Stimulated activated CD4-positive, alpha-beta T cell treated with anti-CD3 and anti-CD28 coated beads, Interleukin-2, amount 100 ng/mL, for 4 hours (primary cell): ENCODE measurements around the gene SFT2D1.

Experiments used
- DNase-seq: peaks from one replicate; pipeline ENCODE4 v3.0.0-alpha.2; 2020; ENCODE audit warnings: low read depth

The SFT2D1 gene

DNA sequence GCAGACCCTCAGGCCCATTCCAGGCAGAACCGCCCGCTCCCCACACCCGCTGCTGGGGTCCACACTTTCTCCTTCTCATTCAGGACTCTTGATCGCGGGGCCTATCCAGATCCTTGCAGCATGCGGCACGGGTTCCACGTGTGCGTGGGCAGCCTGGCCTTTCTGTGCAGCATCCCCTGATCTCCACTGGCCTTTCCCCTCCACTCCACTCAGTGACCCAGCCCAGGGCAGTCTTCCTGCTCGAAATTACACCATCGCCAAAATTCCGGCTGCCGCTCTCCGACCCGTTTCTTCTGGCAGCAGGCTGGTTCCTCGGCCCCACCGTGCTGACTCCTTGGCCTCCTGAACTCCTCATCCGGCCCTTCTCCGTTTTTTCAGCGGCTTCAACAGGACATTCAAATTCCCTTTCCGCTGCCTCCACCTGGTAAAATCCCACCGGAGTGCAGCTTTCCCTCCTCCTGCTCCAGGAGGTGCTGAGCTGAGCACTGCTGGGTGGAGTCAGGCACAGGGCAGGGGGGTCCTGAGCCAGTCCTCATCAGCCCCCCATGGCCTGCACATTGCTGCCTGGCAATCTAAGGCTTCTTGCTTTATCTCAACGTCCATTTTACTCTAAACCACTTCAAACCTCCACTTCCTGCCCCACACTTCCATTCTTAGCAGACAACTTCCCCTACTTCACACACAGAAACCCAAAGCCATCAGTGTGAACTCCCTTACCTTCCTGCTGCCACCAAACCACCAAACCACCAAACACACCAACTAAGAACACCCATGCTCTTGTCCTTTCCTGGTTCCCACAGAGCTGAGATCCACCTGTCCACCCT is 9.0 kb downstream of the SFT2D1 start:
- no peak for DNase-seq

DNA sequence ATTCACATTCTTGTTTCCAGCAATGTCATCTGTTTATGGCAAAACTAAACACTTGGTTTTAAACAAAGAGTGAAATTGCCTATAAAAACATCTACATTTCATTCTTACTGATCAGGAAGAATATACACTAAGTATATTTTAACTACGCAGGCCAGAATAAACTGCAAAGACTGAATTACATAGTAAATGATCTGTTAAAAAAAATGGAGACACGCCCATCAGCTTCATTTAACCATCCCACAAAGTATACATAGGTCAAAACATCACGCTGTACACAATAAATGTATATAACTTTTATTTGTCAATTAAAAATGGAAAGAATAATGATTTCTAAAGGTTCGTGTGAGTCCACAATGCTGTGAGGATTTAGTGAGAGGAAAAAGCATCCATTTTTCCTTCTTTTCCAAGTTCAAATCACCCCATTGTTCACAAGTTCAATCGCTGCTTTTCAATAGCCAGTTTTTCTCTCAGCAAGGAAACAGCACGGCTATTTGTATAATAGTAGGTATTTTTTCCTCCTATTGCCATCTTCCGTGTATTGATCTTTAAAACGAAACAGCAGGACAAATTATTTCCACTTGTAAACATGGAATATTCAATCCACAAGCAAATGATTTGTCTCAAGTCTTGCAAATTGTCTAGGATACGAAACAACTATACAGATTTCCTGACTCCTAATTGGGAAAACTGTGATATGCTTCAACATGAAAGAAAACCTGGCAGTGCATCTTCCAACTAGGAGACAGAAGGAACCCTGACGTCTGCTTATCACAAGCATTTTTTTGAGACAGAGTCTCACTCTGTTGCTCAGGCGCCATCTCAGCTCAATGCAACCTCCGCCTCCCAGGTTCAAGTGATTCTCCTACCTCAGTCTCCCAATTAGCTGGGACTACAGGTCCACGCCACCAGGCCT is 10.6 kb downstream of the SFT2D1 start:
- no peak for DNase-seq

DNA sequence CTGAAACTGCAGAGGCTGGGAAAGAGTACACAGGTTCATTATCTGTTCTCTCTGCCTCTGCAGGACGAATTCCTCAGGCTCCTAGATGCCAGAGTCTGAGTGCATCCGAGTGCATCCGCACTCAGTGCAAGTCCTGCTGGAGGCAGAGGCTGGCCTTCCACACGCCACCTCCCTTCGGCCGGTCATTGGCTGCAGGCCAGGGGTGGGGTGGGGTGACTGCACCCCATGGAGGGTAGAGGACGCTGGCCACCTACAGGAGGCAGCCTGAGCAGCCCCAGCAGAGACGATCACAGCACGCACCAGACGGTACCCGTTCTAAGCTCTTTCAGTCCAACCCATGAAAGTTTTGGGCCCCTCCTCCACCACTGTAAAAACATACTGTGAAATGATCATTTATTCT is 11.7 kb downstream of the SFT2D1 start:
- no peak for DNase-seq

DNA sequence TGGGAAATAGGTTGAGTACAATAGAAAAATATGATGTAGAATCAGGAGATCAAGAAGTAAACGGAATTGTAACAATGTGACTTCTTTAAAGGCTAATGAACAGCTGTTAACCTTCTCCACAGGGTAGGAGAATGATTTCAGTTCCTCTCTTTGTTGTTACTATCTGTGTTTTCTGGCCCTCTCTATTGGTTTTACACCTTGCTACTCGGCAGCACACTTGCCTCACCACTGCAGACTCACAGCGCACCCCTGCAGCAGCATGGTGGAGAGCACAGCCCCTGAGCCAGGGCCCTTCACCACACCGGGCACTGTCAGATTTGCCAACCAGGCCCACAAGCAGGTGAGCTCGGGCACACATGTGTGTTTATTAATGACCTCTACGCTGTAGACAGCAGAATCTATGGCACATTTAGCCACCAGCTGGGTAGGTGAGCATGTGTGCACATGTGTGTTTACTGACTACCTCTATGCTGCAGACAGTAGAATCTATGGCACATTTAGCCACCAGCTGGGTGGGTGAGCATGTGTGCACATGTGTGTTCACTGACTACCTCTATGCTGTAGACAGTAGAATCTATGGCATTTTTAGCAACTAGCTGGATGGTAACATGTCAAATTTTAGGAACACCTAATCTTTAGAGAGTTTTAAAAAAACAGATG is 16.8 kb downstream of the SFT2D1 start:
- DNase-seq, result no peak

DNA sequence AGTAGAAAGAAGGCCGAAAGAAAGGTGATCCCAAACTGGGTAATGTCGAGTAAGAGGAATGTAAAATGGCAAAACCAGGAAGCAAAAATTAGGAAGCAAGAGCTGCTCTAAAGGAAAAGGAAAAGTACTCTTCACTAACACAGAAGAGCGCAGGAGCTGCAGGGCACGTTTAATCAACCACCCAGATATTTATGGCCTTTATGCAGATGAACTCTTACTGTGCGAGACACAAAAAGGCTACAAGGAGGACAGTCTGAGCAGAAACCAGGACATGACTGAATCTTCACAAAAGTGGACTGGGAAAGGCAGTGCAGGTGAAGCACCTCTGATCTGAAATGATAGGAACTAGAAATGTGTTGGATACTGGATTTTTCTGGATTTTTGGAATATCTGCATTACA is 18.9 kb downstream of the SFT2D1 start:
- no peak for DNase-seq

DNA sequence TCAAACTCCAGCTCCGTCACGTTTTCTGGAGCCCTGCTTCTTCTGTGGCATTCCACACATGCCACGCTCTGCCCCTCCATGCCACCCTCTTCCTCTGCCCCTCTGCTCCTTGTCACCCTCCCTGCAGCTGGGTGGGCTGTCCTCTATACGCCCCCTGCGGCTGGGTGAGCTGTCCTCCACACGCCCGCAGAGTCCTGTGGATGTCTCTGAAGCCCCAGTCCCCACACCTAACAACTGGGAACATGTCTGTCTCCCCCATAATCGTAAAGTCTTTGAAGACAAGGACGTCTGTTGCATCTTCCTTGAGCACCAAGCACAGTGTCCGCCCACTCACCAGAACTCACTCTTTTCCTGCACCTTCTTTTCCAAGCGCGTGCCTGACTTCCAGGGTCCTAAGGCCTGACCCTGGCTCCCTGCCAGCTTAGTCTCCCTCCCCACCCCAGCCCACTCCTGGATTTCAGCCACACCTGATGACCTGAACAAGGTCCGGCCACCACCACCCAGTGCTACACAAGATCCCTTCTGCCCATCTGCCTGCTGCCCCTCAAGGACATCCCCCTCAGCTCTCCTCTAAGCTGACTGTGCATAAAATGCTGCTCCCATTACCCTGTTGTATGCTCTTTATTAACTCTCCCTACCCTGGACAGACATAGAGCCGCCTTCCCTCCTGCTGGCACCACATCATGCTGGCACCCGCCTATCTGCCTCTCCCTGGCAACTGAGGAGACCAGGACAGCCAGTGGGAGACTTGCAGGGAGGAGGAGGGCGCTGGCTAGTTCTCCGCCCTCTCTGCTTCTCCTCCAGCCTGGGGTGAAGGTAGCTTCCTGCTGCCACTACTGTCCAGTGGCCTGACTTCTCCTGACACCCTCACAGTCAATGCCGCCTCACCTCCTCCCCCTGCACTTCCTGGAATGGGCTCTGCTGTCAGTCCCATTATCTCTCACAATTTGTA is 23.4 kb downstream of the SFT2D1 start:
- DNase-seq, result no peak

DNA sequence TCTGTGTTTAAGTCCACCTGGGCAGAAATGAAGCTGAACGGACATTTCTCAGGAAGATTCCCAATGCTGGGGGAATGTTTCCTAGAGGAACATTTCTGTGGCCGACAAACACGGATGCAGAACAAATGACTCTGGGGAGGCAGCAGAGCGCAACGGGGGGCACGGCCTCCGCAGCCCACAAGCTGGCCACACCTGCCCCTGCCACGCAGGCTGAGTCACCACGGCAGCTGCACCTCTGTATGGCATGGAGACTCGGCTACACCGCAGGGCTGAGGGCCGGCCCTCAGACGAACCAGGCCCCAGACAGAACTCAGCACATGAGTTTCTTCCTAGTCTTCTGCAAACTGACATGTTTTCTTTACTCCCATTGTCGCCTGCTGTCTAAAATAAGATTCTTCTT is 24.1 kb downstream of the SFT2D1 start:
- DNase-seq, result no peak

DNA sequence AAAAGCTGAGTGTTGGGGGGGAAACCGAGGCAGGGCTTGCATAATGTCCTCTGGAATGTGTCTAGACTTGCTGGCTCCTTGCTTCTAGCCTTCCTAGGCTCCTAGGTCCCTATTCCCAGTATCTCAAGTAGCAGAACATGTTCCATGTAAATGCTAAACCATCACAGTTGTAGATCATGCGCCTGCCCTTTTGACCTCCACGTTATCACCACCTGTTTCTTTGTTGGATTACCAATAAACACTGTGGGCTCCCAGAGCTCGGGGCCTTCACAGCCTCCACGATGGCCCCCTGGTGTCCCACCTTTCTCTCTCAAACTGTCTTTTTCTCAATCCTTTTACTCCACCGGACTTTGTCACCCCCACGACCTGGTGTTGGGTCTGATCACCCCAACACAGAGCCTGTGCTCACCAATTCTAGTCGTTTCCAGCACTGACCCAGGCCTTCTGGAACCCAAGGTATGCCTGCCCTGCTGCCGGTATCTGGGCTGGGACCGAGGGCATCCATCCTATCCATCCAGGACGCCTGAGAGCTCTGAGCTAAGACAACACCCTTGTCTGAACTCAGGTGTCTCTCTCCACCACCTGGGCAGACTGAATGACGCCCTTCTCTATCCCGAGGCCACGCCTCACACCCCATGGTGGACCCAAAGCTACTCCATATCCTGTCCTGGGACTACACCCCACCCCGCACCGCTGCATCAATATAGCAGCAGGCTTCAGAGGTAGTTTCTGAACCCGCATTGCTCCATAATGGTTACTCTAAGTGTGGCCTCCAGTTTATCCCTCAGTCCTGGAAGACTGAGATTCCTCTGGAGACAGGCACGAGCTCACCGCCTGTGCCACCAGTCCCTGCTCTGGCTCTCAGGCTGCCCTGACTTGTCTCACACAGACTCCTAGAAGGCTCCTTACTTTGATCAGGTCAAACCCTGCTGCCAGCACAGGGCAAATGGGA is 24.8 kb downstream of the SFT2D1 start:
- no peak for DNase-seq

DNA sequence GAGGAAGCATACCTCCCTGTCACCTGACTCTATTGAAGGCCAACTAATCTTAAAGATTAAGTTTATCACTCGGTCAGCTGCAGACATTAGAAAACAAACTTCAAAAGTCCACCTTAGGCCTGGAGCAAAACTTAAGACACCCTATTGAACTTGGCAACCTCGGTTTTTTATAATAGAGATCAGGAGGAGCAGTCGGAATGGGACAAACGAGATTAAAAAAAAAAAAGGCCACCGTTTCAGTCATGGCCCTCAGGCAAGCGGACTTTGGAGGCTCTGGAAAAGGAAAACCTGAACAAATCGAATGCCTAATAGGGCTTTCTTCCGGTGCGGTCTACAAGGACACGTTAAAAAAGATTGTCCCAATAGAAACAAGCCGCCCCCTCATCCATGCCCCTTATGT is 26.9 kb downstream of the SFT2D1 start:
- no peak for DNase-seq

DNA sequence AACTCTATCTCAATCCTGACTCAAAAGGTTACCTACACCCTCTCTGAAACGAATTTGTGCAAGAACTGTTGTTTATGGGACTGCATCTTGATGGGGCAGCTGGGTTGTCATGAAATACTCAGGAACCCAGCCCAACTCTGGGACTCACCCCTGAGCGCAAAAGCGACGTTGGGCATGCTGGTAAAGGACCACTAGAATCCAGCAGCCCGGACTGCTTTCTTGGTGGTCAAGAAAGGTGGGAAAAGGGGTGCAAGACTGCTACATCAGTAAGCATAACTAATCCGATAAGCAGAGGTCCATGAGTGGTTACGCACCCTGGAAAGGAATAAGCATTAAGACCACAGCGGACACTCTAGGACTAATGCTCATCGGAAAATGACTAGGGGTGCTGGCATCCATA is 27.9 kb downstream of the SFT2D1 start:
- DNase-seq, result no peak

DNA sequence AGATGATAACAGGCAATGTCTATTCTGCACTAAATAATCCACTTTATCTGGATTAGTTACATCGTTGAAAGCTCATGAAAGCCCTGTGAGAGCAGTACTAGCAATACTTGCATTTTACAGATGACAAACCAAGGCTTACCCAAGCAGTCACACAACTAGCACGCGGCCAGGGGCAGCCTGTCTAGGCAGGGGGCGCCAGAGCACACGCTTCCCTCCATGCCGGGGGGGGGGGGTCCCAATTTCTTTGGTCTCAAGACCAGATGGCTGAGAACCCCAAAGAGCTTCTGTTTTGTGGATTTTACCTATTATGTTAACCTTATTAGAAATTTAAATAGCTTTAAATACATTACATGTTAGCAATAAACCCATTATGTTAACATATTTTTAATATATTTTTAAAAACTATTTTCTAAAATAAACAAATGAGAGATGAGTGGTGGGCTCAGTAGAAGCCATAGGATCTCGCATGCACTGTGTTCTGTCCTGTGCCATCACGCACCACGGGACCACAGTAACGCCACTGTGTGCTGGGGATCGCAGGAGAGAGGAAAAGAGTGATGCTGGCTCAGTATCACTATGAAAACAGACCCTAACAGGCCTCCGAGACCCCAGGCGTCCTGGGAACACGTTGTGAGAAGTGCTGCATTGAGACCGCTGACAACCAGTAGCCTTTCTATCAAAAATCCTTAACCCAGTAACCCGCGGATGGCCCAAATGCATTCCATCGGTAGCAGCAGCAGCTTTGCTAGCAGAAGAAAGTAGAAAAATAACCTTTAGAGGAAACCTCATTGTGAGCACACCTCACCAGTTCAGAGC is 28.9 kb downstream of the SFT2D1 start:
- peak; percentile 9 for DNase-seq

DNA sequence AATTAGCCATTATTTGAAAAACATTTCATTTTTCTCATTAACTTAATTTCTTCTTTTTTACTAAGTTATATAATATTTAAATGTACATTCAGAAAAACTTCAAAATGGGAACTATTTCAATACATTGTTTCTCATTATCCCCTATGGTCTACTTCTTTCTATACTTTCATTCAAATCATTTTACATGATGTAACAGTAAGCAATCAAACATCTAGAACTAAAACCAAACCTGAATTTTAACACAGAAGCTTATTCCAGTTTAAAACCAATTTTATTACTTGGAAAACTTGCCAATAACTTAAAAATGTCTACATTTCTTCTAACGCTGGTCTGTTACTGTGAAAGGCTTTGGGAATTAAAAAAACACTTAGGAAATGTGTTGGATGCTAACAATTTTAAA is 29.5 kb downstream of the SFT2D1 start:
- no peak for DNase-seq

DNA sequence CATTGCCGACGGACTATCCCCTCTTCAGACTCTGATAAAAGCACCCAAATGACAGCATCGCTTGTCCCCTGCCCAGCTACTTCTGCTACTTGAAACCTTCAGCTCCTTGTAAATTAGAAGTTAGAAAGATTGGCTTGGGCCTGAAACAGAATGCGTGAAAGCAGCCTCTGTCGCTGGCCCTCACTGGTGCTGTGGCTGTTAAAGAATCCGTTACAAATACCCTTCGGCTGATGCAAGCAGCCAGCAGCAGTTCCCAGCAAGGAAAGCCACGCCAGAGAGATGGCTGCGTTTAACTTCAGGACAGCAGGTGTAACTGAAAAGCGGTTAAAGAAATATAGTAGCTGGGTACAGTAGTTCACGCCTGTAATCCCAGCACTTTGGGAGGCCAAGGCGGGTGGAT is 31.7 kb downstream of the SFT2D1 start:
- no peak for DNase-seq

DNA sequence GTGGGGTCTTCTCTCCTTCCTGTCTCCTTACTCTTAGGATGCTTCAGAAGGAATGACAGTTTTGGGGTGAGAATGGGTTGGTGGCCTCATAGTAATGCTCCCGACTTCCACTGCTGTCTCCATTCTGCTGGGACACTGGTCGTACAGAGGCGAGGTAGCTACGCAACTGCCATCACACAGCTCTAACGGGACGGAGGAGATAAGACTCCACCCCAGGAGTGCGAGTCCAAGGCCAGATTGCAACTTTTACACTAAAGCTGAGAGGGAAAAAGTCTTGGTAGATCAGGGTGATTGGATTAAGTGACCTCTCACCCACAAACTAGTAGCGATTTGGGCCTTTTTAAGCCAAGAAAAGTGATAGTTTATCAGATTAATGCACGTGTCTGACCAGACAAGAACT is 32.4 kb downstream of the SFT2D1 start:
- DNase-seq, result no peak

DNA sequence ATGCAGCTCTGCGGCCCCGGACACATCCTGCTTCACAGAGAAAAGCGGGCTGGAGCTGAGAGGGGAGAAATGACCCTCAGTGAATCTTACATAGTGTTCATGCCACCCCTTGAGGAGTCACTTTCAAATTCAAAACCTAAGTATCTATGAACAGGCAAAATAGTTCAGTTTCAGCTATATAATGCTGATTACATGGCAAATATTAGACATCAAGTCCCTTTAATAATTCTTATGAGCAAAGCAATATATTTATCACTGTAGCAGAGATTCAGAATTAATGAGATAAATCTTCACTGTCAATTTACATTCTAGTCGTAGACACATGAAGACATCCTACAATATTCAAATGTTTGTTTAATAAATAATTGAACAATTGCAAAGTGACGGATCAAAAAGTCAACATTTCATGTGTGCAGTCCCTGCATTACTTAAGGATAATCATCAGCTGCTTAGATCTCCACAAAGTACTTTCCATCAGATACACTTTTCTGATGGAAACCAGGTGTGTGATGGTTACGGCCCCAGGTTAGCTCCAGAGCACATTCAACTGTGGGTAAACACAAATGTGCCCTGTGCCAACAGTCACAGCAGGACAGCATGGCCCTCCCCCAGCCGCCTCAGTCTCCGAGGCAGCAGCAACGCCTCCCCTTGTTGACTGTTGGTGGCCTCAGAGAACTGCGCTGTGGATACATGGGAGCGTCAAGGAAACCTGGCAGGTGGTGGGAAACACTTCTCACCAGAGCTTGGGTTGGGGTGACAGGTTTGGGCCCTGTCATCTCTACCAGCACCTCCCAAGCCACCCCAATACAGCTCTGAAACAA is 33.4 kb downstream of the SFT2D1 start:
- no peak for DNase-seq

DNA sequence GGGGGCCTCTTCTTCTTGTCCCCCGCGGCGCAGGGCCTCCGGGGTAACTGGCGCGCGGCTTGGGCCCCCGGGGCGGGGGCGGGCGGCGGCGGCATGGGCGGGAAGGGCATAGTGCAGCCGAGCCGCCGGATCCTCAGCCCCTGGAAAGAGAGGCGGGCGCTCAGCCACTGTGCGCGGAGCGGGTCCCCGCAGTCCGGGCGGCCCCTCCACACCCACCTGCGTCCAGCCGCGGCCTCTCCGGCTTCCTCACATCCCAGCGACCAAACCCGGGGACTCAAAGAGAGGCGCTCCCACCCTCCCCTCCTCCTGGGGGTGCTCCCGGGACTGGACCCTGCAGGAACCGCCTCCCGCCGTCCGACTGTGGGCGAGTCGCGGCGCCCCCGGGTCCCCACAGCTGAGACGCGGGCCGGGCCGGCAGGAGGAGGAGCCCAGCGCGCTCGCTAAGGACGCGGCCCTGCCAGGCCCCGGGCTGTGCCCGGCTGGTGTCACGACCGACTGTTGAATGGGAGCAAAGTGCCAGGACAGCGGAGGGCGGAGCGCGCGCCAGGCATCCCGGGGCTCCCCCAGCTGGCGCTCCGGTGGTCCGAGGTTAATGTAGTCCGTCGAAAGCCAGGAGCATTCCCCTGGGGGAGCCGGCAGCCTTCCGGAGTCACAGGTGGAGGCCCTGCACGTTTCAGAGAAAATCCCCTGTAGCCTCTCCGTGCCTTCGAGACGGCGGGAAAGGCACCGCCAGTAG is 34.1 kb downstream of the SFT2D1 start, which contains the start of gene PRR18:
Gene PRR18, minus strand, starts transcription at position 360 of the 736 bp plus-strand sequence. Its CDS starts 250 bp downstream, at position 110.
- no peak for DNase-seq
